Psoas muscle (tissue), 8 donors: ENCODE results near the gene OSBPL1A. TPM values are rescaled to one million over a fixed set of nuclear protein-coding genes. Genes with fewer than 3 reads are reported as not detected.
"Not testable (repeated sequence)": the region's sequence is repeated elsewhere in the genome, so short reads cannot be mapped to it uniquely, and the experiment has no call there.

ENCODE experiments used
- ATAC-seq, 4 donors: fragments of 200-7000 bp; cut with Tn5 transposase; one replicate each; pipeline ENCODE4 v1.9.1; 2020; ENCODE audit warnings: moderate library complexity in 3 of 4, mild to moderate bottlenecking in 2 of 4
- DNase-seq, 2 donors: peaks; one replicate each; pipeline ENCODE4 v3.0.0-alpha.2; 2020
- H3K27ac ChIP-seq: fragments of 200-600 bp; one replicate; pipeline ENCODE4 v1.8.0; 2022
- H3K27me3 ChIP-seq, 3 donors: fragments of 200-600 bp in 1 of 3; one replicate each; pipeline versions ENCODE4 v1.6.1 to v1.8.0; 2013 to 2022; ENCODE audit warnings: low read length in 2 of 3, mild to moderate bottlenecking in 2 of 3, moderate library complexity in 1 of 3; ENCODE audit not compliant: insufficient read depth in 3 of 3
- H3K36me3 ChIP-seq, 2 donors: fragments of 200-600 bp in 1 of 2; one replicate each; pipeline versions ENCODE4 v1.6.1 to v1.8.0; 2013 to 2022; ENCODE audit warnings: low read depth in 1 of 2, mild to moderate bottlenecking in 1 of 2, moderate library complexity in 1 of 2; ENCODE audit not compliant: insufficient read depth in 1 of 2
- H3K4me1 ChIP-seq: fragments of 200-600 bp; one replicate; pipeline ENCODE4 v1.8.0; 2022
- H3K4me3 ChIP-seq: fragments of 200-600 bp; one replicate; pipeline ENCODE4 v1.8.0; 2022; ENCODE audit warnings: mild to moderate bottlenecking
- H3K9me3 ChIP-seq: fragments of 200-600 bp; one replicate; pipeline ENCODE4 v1.8.0; 2022
- CTCF ChIP-seq: fragments of 200-600 bp; IDR thresholded peaks from one replicate; pipeline ENCODE4 v1.8.0; 2022; ENCODE audit warnings: antibody characterized with exemption
- WGBS, 3 donors: extraction: QIAGEN DNeasy Blood & Tissue Kit; methylation state at CpG; one replicate each; pipeline versions ENCODE4 v1.1.6 to v1.1.7; 2013; 5-methylcytosine and 5-hydroxymethylcytosine counted together
- intact Hi-C, 2 donors: fragments of 100-400 bp; cut with DNase I; formaldehyde crosslinking; loops; one replicate each; pipeline versions ENCODE4 v1.11.0 to v1.14.2; 2022
- polyA plus RNA-seq, 3 donors: library from polyadenylated mRNA; stranded (reverse); fragments of 200-250 nt; gene quantifications; one replicate each; pipeline ENCODE4 v1.2.3, GENCODE V29; 2013
- total RNA-seq, 4 donors: library from RNA; stranded (reverse); fragmentation: NEBNext Ultra II Directional in 2 of 4; extraction: Animal tissue kit (Norgen Biotek cat#: 25700) in 2 of 4; gene quantifications; one replicate each; pipeline versions ENCODE4 v1.2.1 to v1.2.4, GENCODE V29; 2021 to 2023
- donor health status: healthy with polysubstance abuse.
- donor health status: DM: no; HTN: no; CAD: no; lungs with moderate emphysema.
- donor health status: Bipolar disorder and iron deficiency.
- donor health status: healthy.
- donor health status: DM: yes; HTN: yes; CAD: no.
- donor health status: DM: no; HTN: no; CAD: no.
- donor health status: DM: no; HTN: no; CAD: no.
- donor health status: DM: yes; HTN: yes; CAD: no.

Gene OSBPL1A
- total and polyA plus RNA-seq, 7 donors = 13.7 to 87.8 (median 65.8) TPM

GRCh38 chr18:24386681-24387080 is 10.9 kb downstream of the OSBPL1A start:
- ATAC-seq (no peak), DNase-seq (no peak)
- no peaks in the 10 kb centered on the region for H3K36me3 ChIP-seq
- H3K27ac ChIP-seq = no peak overlapping the region
- intact Hi-C loops = no loop called here
- H3K27me3 ChIP-seq = peaks cover 0 to 20% (median 0%) of the 10 kb centered on the region in 3 donors
- no peaks in the 10 kb centered on the region for H3K4me1 ChIP-seq
- 81 to 89% (median 84%) methylated on average over 6 of the region's 6 CpGs for WGBS, 3 donors
- TF ChIP-seq CTCF = no peak
- no peak overlapping the region for H3K4me3 ChIP-seq
- no peaks in the 10 kb centered on the region for H3K9me3 ChIP-seq

- Histone ChIP-seq H3K27ac (no peak overlapping the region), H3K9me3 (no peaks in the 10 kb centered on the region), H3K4me3 (no peak overlapping the region), H3K36me3 (no peaks in the 10 kb centered on the region), H3K27me3 (peaks cover 0 to 11% (median 0%) of the 10 kb centered on the region in 3 donors), H3K4me1 (no peaks in the 10 kb centered on the region)
- no peak for ATAC-seq
- TF ChIP-seq CTCF = no peak
- intact Hi-C loops = no loop called here
- no peak for DNase-seq
- 65 to 78% (median 69%) methylated on average over 1 of the region's 1 CpG for WGBS, 3 donors
Observed at GRCh38 chr18:24381126-24381525, 16.5 kb downstream of the OSBPL1A start.

- no peak for TF ChIP-seq CTCF
- intact Hi-C loops = no loop called here
- 93 to 98% (median 96%) methylated on average over 6 of the region's 6 CpGs for WGBS, 3 donors
Observed at GRCh38 chr18:24380163-24380747, 17.4 kb downstream of the OSBPL1A start.

GRCh38 chr18:24378598-24378997 is 19.0 kb downstream of the OSBPL1A start:
- WGBS, 3 donors = 38 to 58% (median 57%) methylated on average over 1 of the region's 1 CpG

More at GRCh38 chr18:24380163-24380747, 17.4 kb downstream of the OSBPL1A start:
- peaks cover 0 to 5% (median 0%) of the 10 kb centered on the region in 3 donors for H3K27me3 ChIP-seq
- no peak overlapping the region for H3K4me3 ChIP-seq
- no peaks in the 10 kb centered on the region for H3K9me3 ChIP-seq
- no peaks in the 10 kb centered on the region for H3K4me1 ChIP-seq
- no peaks in the 10 kb centered on the region for H3K36me3 ChIP-seq
- ATAC-seq (no peak), DNase-seq (no peak)
- H3K27ac ChIP-seq = no peak overlapping the region

GRCh38 chr18:24376531-24376930 is 21.1 kb downstream of the OSBPL1A start:
- H3K27ac ChIP-seq, H3K27me3 ChIP-seq, intact Hi-C loops, H3K4me3 ChIP-seq, H3K4me1 ChIP-seq, H3K9me3 ChIP-seq, DNase-seq, ATAC-seq, H3K36me3 ChIP-seq: not testable (repeated sequence)
- WGBS, 3 donors = 96 to 97% (median 97%) methylated on average over 22 to 23 of the region's 23 CpGs

More at GRCh38 chr18:24378598-24378997, 19.0 kb downstream of the OSBPL1A start:
- H3K36me3 ChIP-seq = no peaks in the 10 kb centered on the region
- no peak overlapping the region for H3K4me3 ChIP-seq
- no peaks in the 10 kb centered on the region for H3K4me1 ChIP-seq
- no peak for TF ChIP-seq CTCF
- intact Hi-C loops = no loop called here
- H3K27ac ChIP-seq = no peak overlapping the region
- peaks cover 0 to 5% (median 0%) of the 10 kb centered on the region in 3 donors for H3K27me3 ChIP-seq
- DNase-seq = no peak
- no peak for ATAC-seq
- no peaks in the 10 kb centered on the region for H3K9me3 ChIP-seq
